Suppressor macrophage treated with lipopolysaccharide for 4 hours (primary cell): ENCODE measurements around the gene CNOT6.

Experiments used
- DNase-seq: peaks from one replicate; pipeline ENCODE4 v3.0.0-alpha.2; 2020

Gene CNOT6

DNA sequence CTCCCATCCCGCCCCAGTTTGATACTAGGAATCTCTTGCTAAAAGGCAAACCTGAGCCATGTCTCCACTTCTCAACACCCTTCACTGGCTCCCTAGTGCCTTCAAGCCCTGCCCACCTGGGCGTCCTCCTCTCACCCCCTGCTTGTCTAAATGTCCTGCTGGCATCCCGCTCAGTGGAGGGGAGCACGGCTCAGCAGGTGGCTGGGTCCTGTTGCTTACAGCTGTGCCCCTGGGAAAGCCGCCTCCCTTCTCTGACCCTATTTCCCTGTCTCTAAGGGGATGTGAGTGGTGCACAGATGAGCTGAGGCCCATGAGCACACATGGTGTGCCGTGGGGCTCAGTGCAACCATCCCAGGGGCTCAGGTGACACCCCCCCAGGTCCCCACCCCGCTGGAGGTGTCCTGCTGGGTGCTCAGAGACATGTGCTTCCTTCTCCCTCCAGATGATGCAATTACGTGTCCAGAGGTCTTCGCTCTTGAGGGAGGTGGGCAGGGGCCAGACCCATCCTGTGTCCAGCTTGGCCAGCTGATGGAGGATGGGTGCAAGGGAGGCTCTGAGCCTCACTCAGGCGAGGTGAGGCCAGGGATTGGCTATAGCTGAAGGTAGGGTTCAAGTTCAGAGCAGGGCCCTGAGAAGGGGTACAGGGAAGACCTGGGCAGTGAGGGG lies 131.1 kb downstream of the CNOT6 start:
- DNase-seq, result no peak

DNA sequence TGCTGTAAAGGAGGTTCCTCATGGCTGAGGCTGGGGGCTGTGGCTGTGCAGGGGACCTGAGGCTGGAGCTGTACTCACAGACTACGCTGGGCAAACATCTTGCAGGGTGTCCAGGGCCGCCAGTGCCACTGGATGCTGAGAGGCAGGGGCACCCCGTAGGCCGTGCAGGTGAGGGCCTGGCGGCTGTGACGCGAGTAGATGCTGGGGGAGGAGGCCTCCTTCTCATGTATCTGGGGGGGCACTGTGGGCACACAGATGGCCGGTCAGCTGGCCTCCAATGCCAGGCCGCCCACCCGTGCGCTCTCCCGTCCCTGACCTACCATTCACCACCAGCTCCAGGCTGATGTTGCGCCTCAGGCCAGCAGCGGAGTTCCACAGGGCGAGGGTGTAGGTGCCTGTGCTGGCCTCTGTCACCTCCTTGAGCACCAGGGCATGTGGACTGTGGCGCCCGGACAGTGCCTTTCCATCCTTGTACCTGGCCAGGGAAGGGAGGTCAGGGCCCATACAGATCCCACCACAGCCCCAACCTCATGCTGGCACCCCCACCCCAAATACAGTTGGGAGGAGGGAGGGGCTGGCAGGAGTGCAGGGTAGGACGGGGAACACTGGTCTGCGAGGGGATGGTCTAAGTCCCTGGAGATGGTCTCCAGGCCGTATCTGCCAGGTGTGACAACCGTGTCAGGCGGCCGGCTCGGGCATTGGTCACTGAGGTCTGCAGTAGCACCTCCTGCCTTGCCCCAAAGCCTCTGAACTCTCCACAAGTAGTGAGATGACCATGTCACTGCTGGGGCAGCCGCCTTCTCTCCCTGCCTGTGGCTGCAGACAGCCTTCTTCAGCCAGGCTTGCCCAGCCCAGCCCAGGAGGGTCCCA lies 131.8 kb downstream of the CNOT6 start:
- DNase-seq, result no peak

DNA sequence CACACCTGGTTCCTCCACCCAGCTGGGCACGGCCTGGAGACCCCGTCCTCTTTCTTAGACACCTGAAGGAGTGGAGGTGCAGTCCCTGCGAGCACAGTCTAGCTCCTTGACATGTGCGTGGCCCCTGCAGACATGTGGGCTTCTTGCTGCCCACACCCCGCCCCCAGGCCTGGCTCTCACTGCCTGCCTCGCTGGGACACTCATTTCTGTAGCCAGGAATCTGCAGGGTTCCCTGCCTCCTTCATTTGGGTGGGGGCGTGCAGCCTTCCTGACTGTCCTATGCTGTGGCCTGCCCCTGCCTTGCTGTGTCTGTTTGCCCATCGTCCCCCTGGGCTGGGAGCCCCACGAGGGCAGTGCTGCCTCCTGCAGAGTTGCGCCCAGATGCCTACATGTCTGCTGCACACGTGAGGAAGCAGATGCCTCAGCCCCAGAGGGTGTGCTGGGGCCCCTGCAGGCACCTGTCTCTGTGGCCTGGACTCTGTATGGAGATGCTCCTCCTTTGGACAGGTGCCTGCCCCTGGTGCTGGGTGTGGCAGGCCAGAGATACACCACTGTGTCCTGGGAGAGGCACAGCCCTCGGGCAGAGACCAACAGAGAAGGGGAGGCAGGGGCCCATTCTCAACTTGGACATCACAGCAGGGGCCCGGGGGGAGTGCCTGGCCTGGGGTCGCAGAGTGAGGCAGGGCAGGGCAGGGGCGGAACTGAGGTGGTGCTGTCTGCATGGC lies 132.6 kb downstream of the CNOT6 start:
- DNase-seq, result no peak

DNA sequence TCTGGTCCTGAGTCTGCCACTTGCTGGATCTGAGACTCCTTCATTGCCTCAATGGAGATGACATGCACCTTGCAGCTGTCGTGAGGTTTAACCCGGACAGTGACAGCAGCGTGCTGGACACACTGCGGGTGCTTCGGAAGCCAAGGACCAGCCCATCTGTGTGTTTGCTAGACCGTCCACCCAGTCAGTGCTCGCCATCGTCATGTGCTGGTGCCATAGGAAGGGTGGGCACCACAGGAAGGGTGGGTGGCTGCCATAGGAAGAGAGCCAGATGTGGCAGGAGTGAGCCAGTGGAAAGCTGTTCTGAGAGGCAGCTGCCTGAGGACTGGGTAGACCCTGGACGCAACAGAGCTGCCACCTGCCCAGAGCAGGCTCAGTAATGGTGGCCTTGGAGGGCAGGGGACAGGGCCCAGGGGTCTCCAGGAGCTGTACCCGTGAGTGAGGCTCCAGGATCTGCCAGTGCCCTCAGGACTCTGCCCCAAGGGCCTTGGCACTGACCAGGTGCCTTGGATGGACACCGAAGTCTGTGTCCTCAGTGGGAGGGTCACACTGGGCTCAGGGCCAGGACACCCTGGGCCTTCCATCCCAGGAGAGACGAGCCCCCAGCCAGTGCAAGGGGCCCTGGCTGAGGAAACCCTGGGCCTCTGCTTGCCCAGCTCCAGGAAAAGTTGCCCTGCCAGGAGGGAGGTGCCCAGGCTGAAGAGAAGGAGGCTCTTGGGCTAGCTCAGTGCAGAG lies 133.4 kb downstream of the CNOT6 start:
- no peak for DNase-seq
